GM12878 (cell line): ENCODE data around the gene SLC5A1. TPM values are rescaled to one million over a fixed set of nuclear protein-coding genes. Genes with fewer than 3 reads are reported as not detected.

ENCODE experiments used
- ATAC-seq: fragments of 200-7000 bp; cut with Tn5 transposase; 3 replicates; pipeline ENCODE4 v1.9.1; 2020; ENCODE audit warnings: mild to moderate bottlenecking, moderate library complexity
- BruUV-seq: library from RNA; stranded (reverse); fragments of 400-500 nt; replicated peaks from 2 replicates; lab custom pipeline; 2021; lab: Mats Ljungman, UMichigan
- CTCF ChIA-PET: fragments of 300-600 bp; sonication (Branson Sonifier 250); formaldehyde crosslinking; extraction: SDS; loops from one replicate; lab custom pipeline; 2021; ENCODE audit warnings: inconsistent platforms; lab: Yijun Ruan, JAX
- POLR2A ChIA-PET: fragments of 350-600 bp; formaldehyde crosslinking; extraction: SDS; loops from one replicate; lab custom pipeline; 2021; ENCODE audit warnings: inconsistent platforms; lab: Charles Lee
- RAD21 ChIA-PET: fragments of 300-600 bp; sonication (Branson Sonifier 250); formaldehyde crosslinking; loops from one replicate; lab custom pipeline; 2023; ENCODE audit warnings: antibody characterized with exemption; ENCODE audit not compliant: unreplicated experiment; lab: Charles Lee
- SMC1A ChIA-PET: fragments of 300-600 bp; sonication (Branson Sonifier 250); formaldehyde crosslinking; loops from one replicate; lab custom pipeline; 2023; ENCODE audit not compliant: unreplicated experiment, uncharacterized antibody; lab: Charles Lee
- DNase-seq: peaks from one replicate; pipeline ENCODE4 v3.0.0-alpha.2; 2011; ENCODE audit warnings: low read depth, low spot score
- FAIRE-seq: peaks from 3 replicates; lab custom pipeline; 2011; peaks lifted over from hg19 to GRCh38; lab: Jason Lieb, UNC
- H2AFZ ChIP-seq: 2 replicates; pipeline ENCODE4 v1.6.0; 2011; ENCODE audit warnings: low read depth, low read length, control low read depth; ENCODE audit not compliant: control insufficient read depth
- H3K27ac ChIP-seq: 2 replicates; pipeline ENCODE4 v1.5.1; 2011; ENCODE audit warnings: control low read depth; ENCODE audit not compliant: control insufficient read depth, insufficient read depth
- H3K27me3 ChIP-seq, 2 experiments: replicated peaks in 1 of 2; 2 replicates each; pipeline versions ENCODE4 v1.6.0 to v1.6.1; 2011; ENCODE audit warnings: low read length in 1 of 2; ENCODE audit not compliant: control insufficient read depth in 2 of 2, insufficient read depth in 2 of 2
- H3K36me3 ChIP-seq, 2 experiments: 2 replicates each; pipeline ENCODE4 v1.5.1; 2011; ENCODE audit warnings: low read length in 1 of 2; ENCODE audit not compliant: control insufficient read depth in 2 of 2, insufficient read depth in 2 of 2
- H3K4me1 ChIP-seq: 2 replicates; pipeline ENCODE4 v1.6.1; 2011; ENCODE audit warnings: mild to moderate bottlenecking, low read length, moderate library complexity, mixed read lengths; ENCODE audit not compliant: control insufficient read depth, insufficient read depth
- H3K4me2 ChIP-seq: 2 replicates; pipeline ENCODE4 v1.6.0; 2011; ENCODE audit warnings: control low read depth; ENCODE audit not compliant: control insufficient read depth, insufficient read depth
- H3K4me3 ChIP-seq: fragments of 200-600 bp; sonication (generic); 2 replicates; pipeline ENCODE4 v1.5.1; 2016
- H3K79me2 ChIP-seq: 2 replicates; pipeline ENCODE4 v1.6.0; 2011; ENCODE audit warnings: low read length; ENCODE audit not compliant: control insufficient read depth, insufficient read depth
- H3K9ac ChIP-seq: 2 replicates; pipeline ENCODE4 v1.8.0; 2011; ENCODE audit warnings: low read length, control low read depth, mixed read lengths; ENCODE audit not compliant: control insufficient read depth, insufficient read depth
- H3K9me3 ChIP-seq: replicated peaks from 3 replicates; pipeline ENCODE4 v1.5.1; 2011; ENCODE audit warnings: mild to moderate bottlenecking, low read length; ENCODE audit not compliant: control insufficient read depth, insufficient read depth
- H4K20me1 ChIP-seq: 2 replicates; pipeline ENCODE4 v1.6.0; 2011; ENCODE audit not compliant: control insufficient read depth, insufficient read depth
- BCLAF1 ChIP-seq: fragments of 450-650 bp; IDR thresholded peaks from 2 replicates; pipeline ENCODE4 v1.6.1; 2017; ENCODE audit warnings: antibody characterized with exemption, mild to moderate bottlenecking, moderate library complexity
- CEBPB ChIP-seq, 2 experiments: fragments of 150-350 bp in 1 of 2; IDR thresholded peaks; 2 replicates each; pipeline ENCODE4 v1.6.1; 2012 to 2014; ENCODE audit warnings: low read depth in 2 of 2, low read length in 2 of 2, borderline replicate concordance in 1 of 2, inconsistent platforms in 1 of 2
- DPF2 ChIP-seq: fragments of 450-650 bp; IDR thresholded peaks from 2 replicates; pipeline ENCODE4 v1.6.1; 2017; ENCODE audit warnings: mild to moderate bottlenecking
- ESRRA ChIP-seq: IDR thresholded peaks from 2 replicates; pipeline ENCODE4 v1.6.1; 2012; ENCODE audit warnings: mild to moderate bottlenecking, low read length, improper control_type of control experiment
- MTA2 ChIP-seq: fragments of 450-650 bp; IDR thresholded peaks from 2 replicates; pipeline ENCODE4 v1.6.1; 2016; ENCODE audit warnings: low read depth, mild to moderate bottlenecking, moderate library complexity
- MTA3 ChIP-seq: IDR thresholded peaks from 2 replicates; pipeline ENCODE4 v1.6.1; 2012; ENCODE audit warnings: low read length, inconsistent platforms, borderline replicate concordance
- MYB ChIP-seq: fragments of 150-350 bp; IDR thresholded peaks from 2 replicates; pipeline ENCODE4 v1.6.1; 2014; ENCODE audit warnings: mild to moderate bottlenecking, low read depth, low read length, borderline replicate concordance
- MYC ChIP-seq: IDR thresholded peaks from 2 replicates; pipeline ENCODE4 v1.6.1; 2011; ENCODE audit warnings: mild to moderate bottlenecking, low read length, moderate library complexity, inconsistent platforms; ENCODE audit not compliant: insufficient read depth, insufficient replicate concordance, insufficient read length, severe bottlenecking
- NFIC ChIP-seq: IDR thresholded peaks from 2 replicates; pipeline ENCODE4 v1.6.1; 2012; ENCODE audit warnings: low read depth, mild to moderate bottlenecking, inconsistent platforms, low read length, moderate library complexity
- NR2F1 ChIP-seq: fragments of 450-650 bp; conservative IDR thresholded peaks from 2 replicates; pipeline ENCODE4 v1.6.1; 2017; ENCODE audit warnings: mild to moderate bottlenecking
- RELB ChIP-seq: fragments of 450-650 bp; IDR thresholded peaks from 2 replicates; pipeline ENCODE4 v1.6.1; 2017; ENCODE audit warnings: low read depth, mild to moderate bottlenecking, moderate library complexity
- SP1 ChIP-seq: IDR thresholded peaks from one replicate; pipeline ENCODE4 v1.6.1; 2011; ENCODE audit warnings: low read depth, low read length
- SUPT20H ChIP-seq: IDR thresholded peaks from 2 replicates; pipeline ENCODE4 v1.6.1; 2011; ENCODE audit warnings: low read depth, mild to moderate bottlenecking, low read length, moderate library complexity, borderline replicate concordance; ENCODE audit not compliant: control insufficient read depth
- YY1 ChIP-seq: IDR thresholded peaks from 2 replicates; pipeline ENCODE4 v1.6.1; 2011; ENCODE audit warnings: low read depth, mild to moderate bottlenecking, low read length
- ZNF384 ChIP-seq: IDR thresholded peaks from 2 replicates; pipeline ENCODE4 v1.6.1; 2012; ENCODE audit warnings: low read depth, mild to moderate bottlenecking, low read length, improper control_type of control experiment, borderline replicate concordance
- WGBS: methylation state at CpG from one replicate; pipeline ENCODE4 v1.1.6; 2016; ENCODE audit warnings: low lambda C conversion rate; ENCODE audit not compliant: insufficient replicate concordance, insufficient coverage; ENCODE audit errors: missing lambda C conversion rate; 5-methylcytosine and 5-hydroxymethylcytosine counted together
- in situ Hi-C: fragments of 300-500 bp; cut with MboI; formaldehyde crosslinking; loops from 9 replicates; pipeline ENCODE4 v1.14.3; 2018; ENCODE audit warnings: mixed read lengths
- intact Hi-C: fragments of 100-400 bp; cut with micrococcal nuclease; formaldehyde crosslinking; loops from one replicate; pipeline ENCODE4 v1.14.2; 2022; ENCODE audit not compliant: unreplicated experiment
- polyA plus RNA-seq, 11 experiments: library from polyadenylated mRNA; depleted of rRNA in 4 of 11; unstranded in 6 of 11; stranded (reverse) in 5 of 11; fragments of >200 nt; fragmentation: Nextera tagmentation in 4 of 11; fragmentation: Illumina TruSeq in 1 of 11; extraction: Ambion mirVana in 4 of 11; extraction: Trizol in 1 of 11; gene quantifications; 1 replicate in 1 of 11; 2 replicates in 10 of 11; pipeline versions ENCODE4 v1.2.1 to v1.2.3, GENCODE V29; 2011 to 2016; ENCODE audit warnings: inconsistent platforms in 2 of 11, missing spikeins in 2 of 11, low read depth in 1 of 11
- total RNA-seq, 4 experiments: library from RNA; depleted of rRNA in 3 of 4; stranded (reverse); fragments of >200 nt in 3 of 4; fragmentation: Illumina TruSeq in 1 of 4; extraction: Trizol in 1 of 4; gene quantifications; 2 replicates each; pipeline versions ENCODE4 v1.2.1 to v1.2.3, GENCODE V29; 2013 to 2021

Gene SLC5A1
- total and polyA plus RNA-seq, 10 of the 15 experiments (the other 5 are each of a cell fraction or from before 2014, with no cell fraction given) = 0.01 TPM; not detected in 9

- Histone ChIP-seq H3K4me3 (no peak overlapping the region), H4K20me1 (no peaks in the 10 kb centered on the region), H3K4me1 (no peaks in the 10 kb centered on the region), H2AFZ (no peak overlapping the region), H3K4me2 (no peak overlapping the region), H3K27me3 (no peaks in the 10 kb centered on the region), H3K27ac (no peak overlapping the region), H3K79me2 (no peaks in the 10 kb centered on the region), H3K9ac (no peak overlapping the region), H3K9me3 (no peaks in the 10 kb centered on the region; the same call in 1 of the 3 replicates), H3K36me3 (no peaks in the 10 kb centered on the region)
- 12% methylated on average over 5 of the region's 5 CpGs for WGBS
- CTCF ChIA-PET = no interaction called here
- RAD21 ChIA-PET = no interaction called here
- BruUV-seq = no TSS peak
- POLR2A ChIA-PET = no interaction called here
- TF ChIP-seq NFIC = no peak
- SMC1A ChIA-PET = no interaction called here
- DNase-seq (no peak), ATAC-seq (no peak), FAIRE-seq (no peak)
- intact Hi-C loops = no loop called here
- in situ Hi-C loops = no loop called here
Measured at GRCh38 chr22:32016081-32016480, 27.0 kb upstream of the SLC5A1 start.

- no peaks in the 10 kb centered on the region for H3K36me3 ChIP-seq
- DNase-seq = no peak
- no peak overlapping the region for H3K4me2 ChIP-seq
- in situ Hi-C loops = no loop called here
- ATAC-seq = no peak
- RAD21 ChIA-PET = no interaction called here
- H4K20me1 ChIP-seq = no peaks in the 10 kb centered on the region
- SMC1A ChIA-PET = no interaction called here
- no peaks in the 10 kb centered on the region for H3K79me2 ChIP-seq
- POLR2A ChIA-PET = no interaction called here
- H3K27ac ChIP-seq = no peak overlapping the region
- 0% methylated on average over 2 of the region's 2 CpGs for WGBS
- no peak overlapping the region for H3K9ac ChIP-seq
- H3K9me3 ChIP-seq = no peaks in the 10 kb centered on the region; the same call in 1 of the 3 replicates
- BruUV-seq = no TSS peak
- no peaks in the 10 kb centered on the region for H3K4me1 ChIP-seq
- H3K4me3 ChIP-seq = no peak overlapping the region
- CTCF ChIA-PET = no interaction called here
- FAIRE-seq = no peak
- no peaks in the 10 kb centered on the region for H3K27me3 ChIP-seq
- intact Hi-C loops = no loop called here
- H2AFZ ChIP-seq = no peak overlapping the region
- no peak for TF ChIP-seq CEBPB (IDR thresholded peaks at IDR 0.05; ENCODE audit: borderline replicate concordance in 1 of 2, low read depth in 2 of 2, low read length in 2 of 2)
- TF ChIP-seq YY1 = no peak
- no peak for TF ChIP-seq ZNF384
- TF ChIP-seq MYB = no peak
- no peak for TF ChIP-seq MTA3
- no peak for TF ChIP-seq ESRRA
- no peak for TF ChIP-seq SP1
- no peak for TF ChIP-seq SUPT20H
- TF ChIP-seq MTA2 = no peak
- no peak for TF ChIP-seq RELB
- no peak for TF ChIP-seq DPF2
- no peak for TF ChIP-seq BCLAF1
- TF ChIP-seq MYC = no peak
- TF ChIP-seq NR2F1 = no peak
Measured at GRCh38 chr22:32018056-32018455, 25.0 kb upstream of the SLC5A1 start.
